Adipose tissue (tissue), 3 donors: ENCODE results near the gene ATP8B4. TPM values are rescaled to one million over a fixed set of nuclear protein-coding genes. Genes with fewer than 3 reads are reported as not detected.
"Not testable (repeated sequence)": the region's sequence is repeated elsewhere in the genome, so short reads cannot be mapped to it uniquely, and the experiment has no call there.

ENCODE experiments used
- H3K27ac ChIP-seq: one replicate; pipeline ENCODE4 v1.5.1; 2013; ENCODE audit warnings: low read depth, low read length
- WGBS, 3 donors: extraction: QIAGEN DNeasy Blood & Tissue Kit; methylation state at CpG; one replicate each; pipeline ENCODE4 v1.1.7; 2013; 5-methylcytosine and 5-hydroxymethylcytosine counted together
- polyA plus RNA-seq, 3 donors: library from polyadenylated mRNA; stranded (reverse); fragments of 200-250 nt; gene quantifications; one replicate each; pipeline ENCODE4 v1.2.3, GENCODE V29; 2013
- donor health status: healthy with polysubstance abuse.
- donor health status: Bipolar disorder and iron deficiency.
- donor health status: healthy.

Gene ATP8B4
- polyA plus RNA-seq, 3 donors: 0.90 to 7.3 (median 5.5) TPM

DNA sequence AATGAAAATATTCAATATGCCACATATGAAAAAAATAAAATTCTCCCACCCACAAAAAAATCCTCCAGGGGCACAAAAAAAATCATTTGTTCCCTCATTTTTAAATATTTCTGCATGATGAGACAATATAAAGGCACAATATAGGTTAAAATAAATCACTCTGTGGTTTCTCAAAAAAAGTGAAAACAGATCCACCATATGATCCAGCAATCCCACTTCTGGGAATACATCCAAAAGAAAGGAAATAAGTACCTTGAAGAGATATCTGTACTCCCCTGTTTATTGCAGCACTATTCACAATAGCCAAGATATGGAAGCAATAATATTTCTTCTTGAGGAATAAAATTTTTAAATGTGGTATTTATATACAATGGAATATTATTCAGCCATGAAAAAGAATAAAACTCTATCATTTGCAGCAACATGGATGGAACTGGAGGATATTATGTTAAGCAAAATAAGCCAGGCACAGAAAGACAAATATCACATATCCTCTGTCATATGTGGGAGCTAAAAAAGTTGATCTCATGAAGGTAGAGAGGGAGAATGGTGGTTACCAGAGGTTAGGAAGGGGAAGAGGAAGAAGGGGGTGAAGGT is 1.5 kb downstream of the ATP8B4 start:
- H3K27ac ChIP-seq: no peak overlapping the region

DNA sequence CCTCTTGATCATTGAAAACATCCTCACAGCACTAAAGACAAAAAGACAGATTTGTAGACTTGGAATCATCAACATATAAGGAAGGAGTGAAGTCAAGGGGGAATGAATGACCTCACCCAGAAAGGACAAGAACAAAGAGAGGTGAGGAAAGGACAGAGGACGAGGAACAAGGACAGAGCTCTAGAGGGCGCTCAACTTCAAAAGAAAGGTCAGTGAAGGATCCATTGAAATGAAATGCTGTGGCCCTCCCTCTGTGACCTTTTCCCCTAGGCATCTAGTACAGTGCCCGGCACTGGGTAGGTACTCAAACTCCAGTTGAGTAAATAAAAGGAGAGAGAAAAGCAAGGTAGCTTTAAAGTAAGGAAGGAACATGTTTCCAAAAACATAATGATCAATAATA is 2.6 kb downstream of the ATP8B4 start:
- no peak overlapping the region for H3K27ac ChIP-seq
- 27 to 38% (median 33%) methylated on average over 3 of the region's 3 CpGs for WGBS, 3 donors

DNA sequence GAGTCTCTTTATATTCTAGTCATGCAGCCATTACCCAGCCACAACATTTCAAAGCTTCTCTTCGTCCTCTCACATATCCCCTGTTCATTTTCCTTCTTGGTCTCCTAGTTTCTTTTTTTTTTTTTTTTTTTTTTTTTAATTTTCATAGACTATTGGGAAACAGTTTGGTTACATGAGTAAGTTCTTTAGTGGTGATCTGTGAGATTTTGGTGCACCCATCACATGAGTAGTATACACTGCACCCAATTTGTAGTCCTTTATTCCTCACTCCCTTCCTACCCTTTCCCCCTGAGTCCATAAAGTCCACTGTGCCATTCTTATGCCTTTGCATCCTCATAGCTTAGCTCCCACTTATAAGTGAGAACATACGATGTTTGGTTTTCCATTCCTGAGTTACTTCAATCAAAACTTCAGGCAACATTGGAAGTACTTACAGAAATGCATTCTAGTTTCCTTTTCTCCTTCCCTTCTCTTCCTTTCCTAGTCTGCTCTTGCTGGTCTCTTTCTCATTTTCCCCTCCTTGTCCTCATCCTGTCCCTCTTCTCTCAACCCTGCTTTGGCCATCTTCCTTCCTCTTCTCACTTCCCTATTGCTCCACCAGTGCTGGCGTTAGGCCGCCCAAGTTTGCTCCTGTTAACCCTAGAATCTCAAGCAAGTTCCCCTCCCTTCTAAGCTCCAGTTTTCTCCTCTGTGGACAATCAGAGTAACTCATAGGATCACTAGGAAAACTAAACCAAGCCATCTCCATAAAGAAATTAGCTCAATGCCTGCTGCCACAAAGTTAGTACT is 4.8 kb downstream of the ATP8B4 start:
- WGBS, 3 donors: 47 to 72% (median 52%) methylated on average over 4 of the region's 4 CpGs
- H3K27ac ChIP-seq: no peak overlapping the region

DNA sequence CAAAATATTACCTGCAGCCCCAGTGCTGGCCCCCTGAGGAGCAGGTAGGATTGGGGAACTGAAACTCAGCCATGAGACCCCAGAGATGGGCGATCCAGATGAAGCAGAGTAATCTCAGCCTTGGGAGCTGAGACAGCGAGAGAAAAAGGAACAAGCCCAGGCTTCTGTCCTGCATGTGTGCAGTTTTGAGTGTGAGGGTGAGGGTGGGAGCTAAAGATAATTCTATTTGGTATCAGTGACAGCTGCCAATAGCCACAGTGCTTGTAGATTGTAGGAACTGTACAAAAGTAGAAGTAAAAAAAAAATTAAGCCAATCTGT is 5.9 kb downstream of the ATP8B4 start:
- no peak overlapping the region for H3K27ac ChIP-seq
- WGBS, 3 donors: 58 to 82% (median 66%) methylated on average over 2 of the region's 2 CpGs

DNA sequence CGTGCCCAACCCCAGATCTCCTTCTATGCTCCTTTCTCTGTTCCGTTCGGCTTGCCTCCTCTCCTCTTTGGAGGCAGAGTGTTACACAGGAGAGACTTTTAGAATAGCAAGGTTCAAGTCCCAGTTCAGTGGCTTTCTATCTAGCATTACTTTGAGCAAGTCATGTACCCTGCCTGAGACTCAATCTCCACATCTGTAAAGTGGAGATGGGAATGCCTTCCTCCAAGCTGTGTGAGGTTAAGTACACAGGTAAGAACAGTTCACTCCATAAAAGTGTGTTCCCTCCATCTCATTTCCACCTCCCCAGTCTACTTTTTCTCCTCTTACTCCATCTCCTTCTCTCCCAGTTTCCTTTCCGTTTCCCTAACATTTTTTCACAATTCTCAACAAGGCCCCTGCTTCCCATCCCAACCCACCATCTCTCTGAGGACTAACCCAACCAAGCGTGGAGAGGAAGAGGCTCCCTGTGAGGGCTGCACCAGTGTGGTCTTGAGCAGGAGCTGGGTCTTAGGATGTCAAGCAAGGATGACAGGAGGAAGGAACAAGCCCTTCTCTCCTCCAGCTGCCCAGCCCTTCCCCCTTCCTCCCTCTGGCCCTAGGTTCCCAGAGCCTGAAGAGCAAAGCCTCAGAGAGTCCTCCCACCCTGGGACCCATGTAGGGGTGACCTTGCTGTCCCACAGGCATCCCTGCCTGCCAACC is 6.4 kb downstream of the ATP8B4 start:
- whole genome bisulfite sequencing, 3 donors: 58 to 75% (median 61%) methylated on average over 5 of the region's 5 CpGs
- no peak overlapping the region for H3K27ac ChIP-seq

DNA sequence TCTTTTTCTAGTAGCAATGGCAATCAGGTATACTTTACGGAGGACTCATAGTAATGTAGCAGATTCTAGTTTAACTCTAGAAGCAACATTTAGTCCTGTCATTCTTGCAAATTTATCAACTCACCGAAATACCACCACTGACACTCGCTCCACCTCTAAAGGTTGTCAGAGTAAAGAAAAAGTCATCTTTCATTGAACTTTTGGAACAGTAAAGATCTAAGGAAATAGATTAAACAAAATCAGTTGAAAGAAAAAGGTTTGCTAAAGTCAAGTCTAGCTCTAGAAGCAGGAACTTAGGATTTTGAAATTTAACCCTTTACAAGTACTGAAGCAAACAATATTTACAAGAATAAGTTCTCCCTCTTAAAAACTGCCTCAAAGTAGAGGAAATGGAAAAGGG is 8.7 kb downstream of the ATP8B4 start:
- no peak overlapping the region for H3K27ac ChIP-seq
- 59 to 69% (median 64%) methylated on average over 3 of the region's 3 CpGs for WGBS, 3 donors

DNA sequence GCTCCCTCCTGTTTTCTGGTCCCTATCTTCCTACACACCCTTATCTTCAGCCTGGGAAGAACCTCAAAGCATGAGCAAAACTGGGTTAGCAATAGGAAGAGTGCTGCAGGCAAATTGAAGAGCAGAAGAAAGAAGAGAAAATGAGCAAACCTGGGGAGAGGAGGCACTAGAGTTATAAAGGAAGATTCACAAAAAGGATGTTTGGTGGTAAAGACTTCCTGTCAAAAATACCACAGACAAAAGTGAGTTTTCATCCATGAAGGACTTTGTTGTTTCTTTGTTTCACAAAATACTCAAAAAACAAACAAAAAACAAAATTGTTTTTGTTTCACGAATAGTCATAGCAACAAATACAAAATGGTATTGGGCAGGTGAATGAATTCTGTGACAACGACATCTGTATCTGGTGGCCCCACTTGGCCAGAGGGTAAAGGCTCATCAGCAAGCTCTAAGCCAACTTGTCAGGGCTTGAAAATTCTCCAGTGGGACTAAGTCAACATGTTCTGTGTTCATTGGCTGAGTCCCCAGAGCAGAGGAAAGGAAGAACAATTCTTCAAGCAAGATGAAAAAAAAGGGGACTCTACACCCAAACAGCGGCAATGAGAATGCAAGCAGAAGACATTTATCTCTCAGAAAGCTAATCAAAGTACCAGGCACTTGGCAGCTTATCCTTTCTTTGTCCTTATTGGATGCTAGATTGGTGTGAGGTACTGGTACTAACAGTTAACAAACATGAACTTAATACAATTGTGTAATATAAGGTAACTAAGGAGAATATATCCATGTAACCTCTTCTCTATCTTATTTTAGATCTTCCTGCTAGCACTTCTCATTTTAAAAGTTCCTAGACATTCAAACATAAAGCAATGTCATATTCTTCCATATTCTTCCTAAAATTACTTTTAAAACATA is 9.7 kb downstream of the ATP8B4 start:
- no peak overlapping the region for H3K27ac ChIP-seq
- 32 to 51% (median 46%) methylated on average over 3 of the region's 3 CpGs for WGBS, 3 donors

DNA sequence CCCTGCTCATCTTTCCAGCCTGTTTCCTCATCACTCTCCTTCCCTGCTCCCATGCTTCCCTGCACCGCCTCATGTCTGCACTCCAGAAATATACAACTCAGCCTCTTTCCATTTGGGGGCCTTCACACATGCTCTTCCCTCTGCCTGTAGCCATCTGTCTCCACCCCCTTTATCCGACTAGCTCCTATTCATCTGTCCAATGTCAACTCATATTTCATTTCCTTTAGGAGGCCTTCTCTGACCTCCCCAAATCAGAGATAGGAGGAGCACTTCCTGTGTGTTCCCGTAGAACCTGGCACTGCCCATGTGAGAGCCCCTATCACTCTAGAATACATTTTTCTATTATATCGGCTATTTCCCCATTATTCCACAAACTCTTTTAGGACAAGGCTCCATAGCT is 10.6 kb downstream of the ATP8B4 start:
- no peak overlapping the region for H3K27ac ChIP-seq
- 53 to 79% (median 56%) methylated on average over 4 of the region's 4 CpGs for WGBS, 3 donors

DNA sequence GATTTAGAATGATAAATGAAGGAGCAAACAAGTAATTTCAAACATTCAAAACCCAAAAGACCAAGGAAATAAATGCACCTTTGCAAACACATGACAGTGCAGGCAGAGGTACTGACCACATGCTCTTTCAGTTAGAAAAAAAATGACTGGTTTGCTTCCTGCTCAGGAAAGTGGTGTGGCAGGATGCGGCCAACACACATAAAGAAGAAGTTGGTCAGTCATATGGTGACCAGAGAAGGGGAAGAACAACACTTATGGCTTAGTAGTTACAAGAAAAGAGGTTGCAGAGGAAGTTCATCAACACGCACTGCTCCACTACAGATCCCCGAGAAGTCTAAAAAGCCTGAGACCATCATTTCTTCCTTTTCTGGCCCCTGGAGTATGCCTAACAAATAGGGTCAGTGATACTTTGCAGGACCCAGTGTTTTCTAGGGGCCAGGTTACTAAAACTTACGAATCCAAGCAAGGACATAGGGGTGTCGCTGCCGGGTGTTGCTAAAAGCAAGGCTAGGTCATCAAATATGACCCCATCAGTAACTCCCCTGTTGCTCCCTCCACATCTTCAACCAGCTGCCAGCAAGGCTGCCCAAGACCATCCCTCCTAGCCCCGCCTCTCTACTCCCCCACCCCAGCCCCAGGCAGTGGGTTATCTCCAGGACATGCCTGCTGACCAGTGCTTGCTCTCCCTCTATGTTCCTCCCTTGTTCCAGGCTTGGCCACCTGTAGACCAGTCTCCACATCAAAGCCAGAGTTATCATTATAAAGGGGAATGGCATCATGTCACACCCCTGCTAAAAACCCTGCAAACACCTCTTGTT is 11.2 kb downstream of the ATP8B4 start:
- peak overlapping the region; percentile 73 for H3K27ac ChIP-seq
- 54 to 77% (median 63%) methylated on average over 7 of the region's 7 CpGs for WGBS, 3 donors

DNA sequence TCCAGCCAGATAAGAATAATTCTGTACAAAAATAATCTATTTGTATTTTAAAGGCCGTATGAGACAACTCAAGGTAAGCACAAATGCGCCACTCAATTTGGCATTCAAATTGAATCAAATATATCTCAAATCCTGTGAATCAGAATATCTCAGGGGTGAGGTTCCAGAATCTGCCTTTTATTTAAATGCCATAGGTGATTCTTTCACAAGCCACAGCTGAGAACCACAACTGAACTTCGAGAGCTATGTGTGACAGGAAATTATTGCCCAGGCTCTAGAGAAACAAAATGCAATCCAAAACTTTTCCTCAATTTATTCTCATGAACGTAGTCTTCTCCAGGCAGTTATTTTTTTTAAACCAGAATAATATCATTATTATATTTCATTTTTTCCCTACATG is 11.9 kb downstream of the ATP8B4 start:
- no peak overlapping the region for H3K27ac ChIP-seq
- whole genome bisulfite sequencing, 3 donors: 49 to 71% (median 62%) methylated on average over 4 of the region's 4 CpGs

DNA sequence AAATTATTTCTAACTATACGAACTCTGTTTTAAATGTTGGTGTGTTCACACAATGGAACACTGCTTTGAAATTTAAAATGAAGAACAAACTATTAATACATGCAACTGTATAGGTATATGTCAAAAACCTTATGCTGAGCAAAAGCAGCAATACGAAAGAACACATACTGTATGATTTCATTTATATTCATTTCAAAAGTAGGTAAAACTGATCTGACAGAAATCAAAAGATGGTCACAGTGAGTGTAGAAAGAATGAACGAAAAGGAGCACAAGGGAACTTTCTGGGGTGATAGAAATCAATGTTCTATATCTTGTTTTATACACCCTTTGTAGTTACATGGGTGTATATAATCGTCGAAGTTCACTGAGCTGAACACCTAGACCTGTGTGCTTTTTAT is 12.6 kb downstream of the ATP8B4 start:
- no peak overlapping the region for H3K27ac ChIP-seq
- WGBS, 3 donors: 75 to 84% (median 81%) methylated on average over 5 of the region's 5 CpGs

DNA sequence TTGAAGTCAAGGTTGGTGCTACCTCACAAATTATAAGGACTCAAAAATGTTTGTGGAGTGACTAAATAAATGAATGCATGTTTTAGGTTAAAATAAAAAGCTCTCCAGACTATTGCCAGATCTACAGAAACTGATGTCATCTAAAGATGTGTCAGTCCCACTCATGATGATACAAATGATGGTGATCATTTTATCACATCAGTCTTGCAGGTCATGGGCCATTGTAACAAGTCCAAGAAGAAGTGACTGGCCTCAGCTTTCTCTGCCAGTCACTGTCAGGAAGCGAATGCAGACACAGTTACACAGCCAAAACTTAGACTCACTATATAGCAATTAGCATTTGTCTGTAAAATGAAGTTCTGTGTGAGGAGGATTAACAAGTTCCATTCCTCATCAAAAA is 18.5 kb downstream of the ATP8B4 start:
- WGBS, 3 donors: 72 to 86% (median 86%) methylated on average over 1 of the region's 1 CpG
- no peak overlapping the region for H3K27ac ChIP-seq

DNA sequence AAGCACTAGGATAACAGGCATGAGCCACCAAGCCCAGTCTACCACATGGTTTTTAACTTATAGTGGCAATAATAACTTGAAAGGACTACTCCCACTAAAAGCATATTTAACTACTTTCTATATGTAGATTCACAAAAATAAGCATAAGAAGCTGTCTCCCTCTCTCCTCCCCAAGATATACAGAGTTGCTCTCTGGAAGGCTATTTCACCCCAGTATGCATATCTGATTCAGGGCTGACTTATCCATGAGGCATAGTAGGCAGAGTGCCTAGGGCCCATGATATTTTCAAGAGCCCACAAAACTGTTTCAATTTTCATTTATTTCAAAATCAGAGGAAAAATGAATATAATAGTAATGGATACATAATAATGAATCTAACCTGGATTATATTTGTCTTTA is 20.5 kb downstream of the ATP8B4 start:
- no peak overlapping the region for H3K27ac ChIP-seq

DNA sequence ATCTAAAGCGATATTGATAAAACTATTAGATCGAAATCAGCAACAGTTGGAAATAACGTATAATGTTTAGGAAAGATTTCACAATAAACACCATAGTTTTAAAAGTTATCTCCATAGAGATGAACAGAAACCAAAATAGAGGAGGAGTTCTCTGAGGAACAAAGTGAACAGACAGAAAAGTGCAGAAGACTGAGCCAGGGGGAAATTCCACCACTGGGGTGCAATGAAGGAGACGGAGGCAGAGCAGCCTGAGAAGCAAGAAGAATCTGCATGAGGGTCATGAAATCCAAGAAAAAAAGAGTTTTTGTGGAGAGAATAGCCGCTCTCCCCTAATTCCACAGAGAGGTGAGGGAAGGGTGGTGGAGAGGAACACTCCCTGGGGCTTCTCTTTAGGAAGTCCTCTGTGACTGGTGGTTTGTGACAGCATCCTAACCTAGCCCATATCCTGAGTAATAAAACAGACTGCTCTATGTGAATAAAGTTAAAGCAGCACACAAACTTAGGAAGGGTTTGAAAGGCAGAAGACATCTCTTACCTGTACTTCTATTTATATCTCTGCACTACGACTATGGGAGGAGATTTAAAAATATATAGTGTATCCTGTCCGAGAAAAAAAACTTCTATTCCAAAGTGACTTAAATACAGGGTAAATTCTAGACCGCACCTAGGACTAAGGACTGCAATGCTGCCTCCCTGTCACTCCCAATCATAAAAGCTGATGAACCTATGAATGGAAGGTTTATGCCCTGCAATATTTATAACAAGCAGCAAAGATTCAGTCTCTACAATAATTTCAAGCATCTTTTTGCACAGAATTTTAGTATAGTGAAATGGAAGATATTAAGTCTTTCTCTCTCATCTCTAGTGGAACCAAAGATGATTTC is 22.9 kb downstream of the ATP8B4 start:
- no peak overlapping the region for H3K27ac ChIP-seq
- WGBS, 3 donors: 53 to 76% (median 54%) methylated on average over 8 of the region's 8 CpGs

DNA sequence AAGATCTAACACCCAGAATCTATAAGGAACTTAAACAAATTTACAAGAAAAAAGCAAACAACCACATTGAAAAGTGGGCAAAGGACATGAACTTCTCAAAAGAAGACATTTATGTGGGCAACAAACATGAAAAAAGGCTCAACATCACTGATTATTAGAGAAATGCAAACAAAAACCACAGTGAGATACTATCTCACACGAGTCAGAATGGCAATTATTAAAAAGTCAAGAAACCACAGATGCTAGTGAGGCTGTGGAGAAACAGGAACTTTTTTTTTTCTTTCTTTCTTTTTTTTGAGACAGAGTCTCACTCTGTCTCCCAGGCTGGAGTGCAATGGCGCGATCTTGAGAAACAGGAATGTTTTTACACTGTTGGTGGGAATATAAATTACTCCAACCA is 29.6 kb downstream of the ATP8B4 start:
- not testable (repeated sequence) for H3K27ac ChIP-seq
- WGBS, 3 donors: 53 to 69% (median 56%) methylated on average over 3 of the region's 3 CpGs

DNA sequence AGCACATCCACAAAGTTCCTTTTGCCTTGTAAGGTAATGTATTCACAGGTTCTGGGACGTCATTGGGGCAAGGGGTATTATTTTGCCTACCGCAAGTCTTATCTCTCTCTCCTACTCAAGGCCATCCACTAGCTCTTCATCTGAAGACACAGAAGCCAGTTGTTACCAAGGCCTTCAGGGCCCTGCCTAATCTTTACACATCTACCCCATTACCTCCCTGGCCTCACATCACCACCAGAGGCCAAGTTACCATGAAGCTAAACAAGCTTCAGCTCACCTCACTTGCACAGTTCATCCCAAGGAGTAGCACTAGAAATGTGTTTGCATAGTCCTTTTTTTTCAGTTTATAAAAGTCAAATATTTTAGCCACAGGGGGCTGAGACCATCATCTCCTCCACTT is 34.1 kb downstream of the ATP8B4 start:
- WGBS, 3 donors: 66 to 95% (median 85%) methylated on average over 2 of the region's 2 CpGs
- no peak overlapping the region for H3K27ac ChIP-seq

DNA sequence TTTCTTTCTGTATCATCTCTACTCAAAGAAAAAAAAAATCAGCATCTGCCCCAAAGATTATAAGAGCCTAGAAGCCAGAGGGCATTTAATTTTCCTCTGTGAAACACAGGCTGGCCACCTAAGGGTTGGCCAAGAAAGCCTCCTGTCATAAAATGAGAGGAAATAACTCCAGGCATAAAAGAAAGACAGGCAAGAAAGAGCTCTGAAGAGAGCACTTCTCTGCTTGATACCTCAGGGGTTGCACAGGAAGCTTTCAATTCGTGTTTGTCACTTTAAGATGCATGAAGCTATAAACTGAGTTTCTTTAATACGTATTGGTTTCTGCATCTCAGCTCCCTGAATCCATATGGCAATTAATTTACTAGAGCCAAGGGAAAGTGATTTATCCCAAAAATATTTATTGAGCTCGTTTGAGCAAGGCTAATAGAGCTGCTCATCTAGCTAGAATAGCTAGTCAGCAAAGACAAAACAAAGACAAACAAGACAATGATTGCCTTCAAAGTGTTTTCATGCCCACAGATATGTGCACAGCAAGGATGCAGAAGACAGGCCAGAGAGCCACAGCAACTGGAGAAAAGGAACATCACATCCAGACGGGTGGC is 35.5 kb downstream of the ATP8B4 start:
- WGBS, 3 donors: 46 to 52% (median 51%) methylated on average over 4 of the region's 4 CpGs
- H3K27ac ChIP-seq: no peak overlapping the region
